ENCODE measurements around the gene RNF181. TPM values are rescaled to one million over a fixed set of nuclear protein-coding genes. Genes with fewer than 3 reads are reported as not detected.

Gene RNF181
- polyA plus RNA-seq, 2 of the 4 experiments (the other 2 are of a cell fraction): 189 to 287 TPM

DNA sequence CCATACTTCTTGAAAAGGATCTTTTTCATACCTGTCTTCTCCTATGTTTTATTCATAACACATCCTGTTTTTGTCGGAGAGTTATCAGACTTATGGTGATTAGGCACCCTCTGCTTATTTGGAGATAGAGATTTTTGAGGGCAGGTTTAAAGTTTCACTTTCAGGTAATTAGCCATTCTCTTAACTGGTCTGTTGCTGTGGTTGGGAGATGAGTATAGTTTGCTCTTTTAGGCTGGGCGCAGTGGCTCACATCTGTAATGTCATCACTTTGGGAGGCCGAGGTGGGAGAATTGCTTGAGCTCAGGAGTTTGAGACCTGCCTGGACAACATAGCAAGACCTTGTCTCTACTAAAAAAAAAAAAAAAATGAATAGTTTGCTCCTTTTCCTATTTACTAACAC, 47.2 kb downstream of the RNF181 start (continued):
- TF ChIP-seq EP300 (IDR thresholded peaks at IDR 0.05): no peak

DNA sequence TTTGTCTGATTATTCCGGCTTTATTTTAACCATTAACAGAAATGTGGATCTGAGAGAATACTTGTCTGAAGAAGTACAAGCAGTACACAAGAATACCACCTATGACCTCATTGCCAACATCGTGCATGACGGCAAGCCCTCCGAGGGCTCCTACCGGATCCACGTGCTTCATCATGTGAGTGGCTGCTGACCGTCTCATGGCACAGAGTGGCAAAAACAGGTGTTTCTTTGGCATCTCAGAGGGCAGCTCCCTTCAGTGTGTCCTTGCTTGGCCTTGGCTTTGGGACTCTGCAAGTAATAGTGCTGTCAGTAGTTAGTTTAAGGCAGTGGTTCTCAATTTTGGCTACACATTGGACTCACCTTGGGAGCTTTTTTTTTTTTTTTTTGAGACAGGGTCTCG, 49.4 kb downstream of the RNF181 start:
- CTCF ChIA-PET: interaction anchor here (1.1 to 8.8 kb wide), 3 partner anchors 8 to 72 kb away, joined by 3 to 126 read pairs (median 111); no protein-coding TSS in a partner anchor
- DNase-seq (ENCODE audit: low read depth in 1 of 2, low spot score in 1 of 2) (no peak), FAIRE-seq (no peak)

DNA sequence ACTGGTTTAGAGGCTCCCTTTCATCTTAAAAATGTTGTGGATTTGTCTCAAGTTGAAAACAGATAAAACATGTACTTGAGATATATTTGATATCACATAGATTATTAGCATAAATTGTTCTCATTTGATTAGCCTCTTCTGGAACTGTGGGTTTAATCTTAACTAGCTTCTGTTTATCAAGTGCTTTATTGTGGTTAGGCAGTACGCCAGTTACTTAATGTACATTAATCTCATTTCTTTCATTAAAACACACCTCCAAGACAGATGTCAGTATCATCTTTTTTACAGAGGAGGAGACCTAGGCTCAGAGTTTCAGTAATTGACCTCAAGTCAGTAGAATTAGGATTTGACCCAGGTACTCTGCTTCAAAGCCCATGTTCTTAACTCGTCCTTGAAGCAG, 50.6 kb downstream of the RNF181 start:
- FAIRE-seq (no peak), DNase-seq (ENCODE audit: low read depth in 1 of 2, low spot score in 1 of 2) (no peak), ATAC-seq (no peak)
- Histone ChIP-seq H3K4me2 (no peak overlapping the region), H3K27ac (no peak overlapping the region), H3K4me3 (no peak overlapping the region), H3K9me3 (no peaks in the 10 kb centered on the region), H3K4me1 (peaks cover 34% of the 10 kb centered on the region)
- CTCF ChIA-PET: interaction anchor here (0.8 to 8.8 kb wide), 6 partner anchors 9 to 181 kb away, joined by 3 to 126 read pairs (median 4); no protein-coding TSS in a partner anchor
- TF ChIP-seq ZC3H11A (IDR thresholded peaks at IDR 0.05) (no peak), PHF8 (IDR thresholded peaks at IDR 0.05; ENCODE audit: borderline replicate concordance, low read depth) (no peak), NFE2L2 (conservative IDR thresholded peaks at IDR 0.05; ENCODE audit: low read length) (no peak), ZFP36 (IDR thresholded peaks at IDR 0.05; ENCODE audit: borderline replicate concordance, partially characterized antibody) (no peak)
- TF ChIP-seq, protein P1, sequence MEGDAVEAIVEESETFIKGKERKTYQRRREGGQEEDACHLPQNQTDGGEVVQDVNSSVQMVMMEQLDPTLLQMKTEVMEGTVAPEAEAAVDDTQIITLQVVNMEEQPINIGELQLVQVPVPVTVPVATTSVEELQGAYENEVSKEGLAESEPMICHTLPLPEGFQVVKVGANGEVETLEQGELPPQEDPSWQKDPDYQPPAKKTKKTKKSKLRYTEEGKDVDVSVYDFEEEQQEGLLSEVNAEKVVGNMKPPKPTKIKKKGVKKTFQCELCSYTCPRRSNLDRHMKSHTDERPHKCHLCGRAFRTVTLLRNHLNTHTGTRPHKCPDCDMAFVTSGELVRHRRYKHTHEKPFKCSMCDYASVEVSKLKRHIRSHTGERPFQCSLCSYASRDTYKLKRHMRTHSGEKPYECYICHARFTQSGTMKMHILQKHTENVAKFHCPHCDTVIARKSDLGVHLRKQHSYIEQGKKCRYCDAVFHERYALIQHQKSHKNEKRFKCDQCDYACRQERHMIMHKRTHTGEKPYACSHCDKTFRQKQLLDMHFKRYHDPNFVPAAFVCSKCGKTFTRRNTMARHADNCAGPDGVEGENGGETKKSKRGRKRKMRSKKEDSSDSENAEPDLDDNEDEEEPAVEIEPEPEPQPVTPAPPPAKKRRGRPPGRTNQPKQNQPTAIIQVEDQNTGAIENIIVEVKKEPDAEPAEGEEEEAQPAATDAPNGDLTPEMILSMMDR (IDR thresholded peaks at IDR 0.05): no peak
- POLR2A ChIA-PET: no interaction called here
- WGBS (ENCODE audit: missing lambda C conversion rate): 85% methylated on average over 2 of the region's 2 CpGs

More for the DNA sequence above, 49.4 kb downstream of the RNF181 start:
- Histone ChIP-seq H3K9me3 (no peaks in the 10 kb centered on the region), H3K4me1 (peaks cover 22% of the 10 kb centered on the region), H3K4me2 (no peak overlapping the region), H3K27ac (no peak overlapping the region), H3K4me3 (no peak overlapping the region)
- POLR2A ChIA-PET: interaction anchor here (0.6 kb wide), 1 partner anchor 414 kb away, joined by 3 read pairs; no protein-coding TSS in a partner anchor
- TF ChIP-seq, protein P2, sequence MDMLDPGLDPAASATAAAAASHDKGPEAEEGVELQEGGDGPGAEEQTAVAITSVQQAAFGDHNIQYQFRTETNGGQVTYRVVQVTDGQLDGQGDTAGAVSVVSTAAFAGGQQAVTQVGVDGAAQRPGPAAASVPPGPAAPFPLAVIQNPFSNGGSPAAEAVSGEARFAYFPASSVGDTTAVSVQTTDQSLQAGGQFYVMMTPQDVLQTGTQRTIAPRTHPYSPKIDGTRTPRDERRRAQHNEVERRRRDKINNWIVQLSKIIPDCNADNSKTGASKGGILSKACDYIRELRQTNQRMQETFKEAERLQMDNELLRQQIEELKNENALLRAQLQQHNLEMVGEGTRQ (IDR thresholded peaks at IDR 0.05): no peak
- TF ChIP-seq, protein P3, sequence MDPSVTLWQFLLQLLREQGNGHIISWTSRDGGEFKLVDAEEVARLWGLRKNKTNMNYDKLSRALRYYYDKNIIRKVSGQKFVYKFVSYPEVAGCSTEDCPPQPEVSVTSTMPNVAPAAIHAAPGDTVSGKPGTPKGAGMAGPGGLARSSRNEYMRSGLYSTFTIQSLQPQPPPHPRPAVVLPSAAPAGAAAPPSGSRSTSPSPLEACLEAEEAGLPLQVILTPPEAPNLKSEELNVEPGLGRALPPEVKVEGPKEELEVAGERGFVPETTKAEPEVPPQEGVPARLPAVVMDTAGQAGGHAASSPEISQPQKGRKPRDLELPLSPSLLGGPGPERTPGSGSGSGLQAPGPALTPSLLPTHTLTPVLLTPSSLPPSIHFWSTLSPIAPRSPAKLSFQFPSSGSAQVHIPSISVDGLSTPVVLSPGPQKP (IDR thresholded peaks at IDR 0.05; ENCODE audit: low read depth, low read length): no peak
- TF ChIP-seq ZNF302 (CRISPR knock-in tag; IDR thresholded peaks at IDR 0.05): no peak
- no peak for TF ChIP-seq POLR2A (IDR thresholded peaks at IDR 0.05; ENCODE audit: low read length)
- TF ChIP-seq, protein P1 (IDR thresholded peaks at IDR 0.05): no peak
- TF ChIP-seq CBX2 (IDR thresholded peaks at IDR 0.05; ENCODE audit: borderline replicate concordance, low read depth): no peak
- no peak for TF ChIP-seq HDAC2 (IDR thresholded peaks at IDR 0.05)
- TF ChIP-seq EHMT2 (IDR thresholded peaks at IDR 0.05; ENCODE audit: low read depth): no peak
- no peak for TF ChIP-seq CBX8 (IDR thresholded peaks at IDR 0.05)
- no peak for TF ChIP-seq RARB (CRISPR knock-in tag; IDR thresholded peaks at IDR 0.05)
- no peak for TF ChIP-seq JUNB (IDR thresholded peaks at IDR 0.05)
- no peak for TF ChIP-seq EP300 (IDR thresholded peaks at IDR 0.05)
- TF ChIP-seq, protein P4, sequence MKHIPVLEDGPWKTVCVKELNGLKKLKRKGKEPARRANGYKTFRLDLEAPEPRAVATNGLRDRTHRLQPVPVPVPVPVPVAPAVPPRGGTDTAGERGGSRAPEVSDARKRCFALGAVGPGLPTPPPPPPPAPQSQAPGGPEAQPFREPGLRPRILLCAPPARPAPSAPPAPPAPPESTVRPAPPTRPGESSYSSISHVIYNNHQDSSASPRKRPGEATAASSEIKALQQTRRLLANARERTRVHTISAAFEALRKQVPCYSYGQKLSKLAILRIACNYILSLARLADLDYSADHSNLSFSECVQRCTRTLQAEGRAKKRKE (CRISPR knock-in tag; IDR thresholded peaks at IDR 0.05; ENCODE audit: low read depth): no peak
- ATAC-seq: no peak
- WGBS (ENCODE audit: missing lambda C conversion rate): 93% methylated on average over 8 of the region's 8 CpGs

Small RNA genes within 50 kb of the gene (small RNA-seq; reads per million reads assigned to genes)
- gene RN7SL126P: 0 reads per million in 6 experiments

Other genes starting within 250 kb of the RNF181 start
- gene RETSAT, start 241.2 kb upstream of the RNF181 start, polyA plus RNA-seq (2011; rRNA removed): 51.6 and 52.3 TPM in 2 replicates
- gene RETSAT, start 241.2 kb upstream of the RNF181 start, polyA plus RNA-seq (2017; fragmentation: RNase III; extraction: RNeasy Plus Mini Kit Qiagen cat#74134 plus additional on column Dnase treatment): 40.8 to 43.3 TPM (median 42.3 TPM) in 3 replicates
- 29.9 and 31.9 TPM in 2 replicates for gene ELMOD3, start 241.0 kb upstream of the RNF181 start, polyA plus RNA-seq (2011; rRNA removed)
- 14.6 to 17.8 TPM (median 15.3 TPM) in 3 replicates for gene ELMOD3, start 241.0 kb upstream of the RNF181 start, polyA plus RNA-seq (2017; fragmentation: RNase III; extraction: RNeasy Plus Mini Kit Qiagen cat#74134 plus additional on column Dnase treatment)
- 81.0 and 94.6 TPM in 2 replicates for gene CAPG, start 185.4 kb upstream of the RNF181 start, polyA plus RNA-seq (2011; rRNA removed)
- 53.0 to 61.3 TPM (median 57.5 TPM) in 3 replicates for gene CAPG, start 185.4 kb upstream of the RNF181 start, polyA plus RNA-seq (2017; fragmentation: RNase III; extraction: RNeasy Plus Mini Kit Qiagen cat#74134 plus additional on column Dnase treatment)
- 1.3 and 1.8 TPM in 2 replicates for gene SH2D6, start 177.0 kb upstream of the RNF181 start, polyA plus RNA-seq (2011; rRNA removed)
- gene SH2D6, start 177.0 kb upstream of the RNF181 start, polyA plus RNA-seq (2017; fragmentation: RNase III; extraction: RNeasy Plus Mini Kit Qiagen cat#74134 plus additional on column Dnase treatment): 1.4 to 1.5 TPM (median 1.4 TPM) in 3 replicates
- gene MAT2A, start 56.6 kb upstream of the RNF181 start, polyA plus RNA-seq (2011; rRNA removed): 1,024 and 1,329 TPM in 2 replicates
- gene MAT2A, start 56.6 kb upstream of the RNF181 start, polyA plus RNA-seq (2017; fragmentation: RNase III; extraction: RNeasy Plus Mini Kit Qiagen cat#74134 plus additional on column Dnase treatment): 370 to 430 TPM (median 400 TPM) in 3 replicates
- gene GGCX, start 34.3 kb upstream of the RNF181 start, polyA plus RNA-seq (2011; rRNA removed): 39.0 and 49.6 TPM in 2 replicates
- 48.7 to 58.5 TPM (median 55.1 TPM) in 3 replicates for gene GGCX, start 34.3 kb upstream of the RNF181 start, polyA plus RNA-seq (2017; fragmentation: RNase III; extraction: RNeasy Plus Mini Kit Qiagen cat#74134 plus additional on column Dnase treatment)
- gene VAMP8, start 18.2 kb upstream of the RNF181 start, polyA plus RNA-seq (2011; rRNA removed): 38.3 and 41.1 TPM in 2 replicates
- 17.7 to 22.4 TPM (median 18.5 TPM) in 3 replicates for gene VAMP8, start 18.2 kb upstream of the RNF181 start, polyA plus RNA-seq (2017; fragmentation: RNase III; extraction: RNeasy Plus Mini Kit Qiagen cat#74134 plus additional on column Dnase treatment)
- gene VAMP5, start 11.3 kb upstream of the RNF181 start, polyA plus RNA-seq (2011; rRNA removed): 0.16 and 0.67 TPM in 2 replicates
- gene VAMP5, start 11.3 kb upstream of the RNF181 start, polyA plus RNA-seq (2017; fragmentation: RNase III; extraction: RNeasy Plus Mini Kit Qiagen cat#74134 plus additional on column Dnase treatment): not detected in 3 replicates
- gene TMEM150A, start 7.0 kb downstream of the RNF181 start, polyA plus RNA-seq (2011; rRNA removed): 8.5 and 14.0 TPM in 2 replicates
- 8.0 to 10.9 TPM (median 10.6 TPM) in 3 replicates for gene TMEM150A, start 7.0 kb downstream of the RNF181 start, polyA plus RNA-seq (2017; fragmentation: RNase III; extraction: RNeasy Plus Mini Kit Qiagen cat#74134 plus additional on column Dnase treatment)
- 48.3 and 57.4 TPM in 2 replicates for gene C2orf68, start 16.3 kb downstream of the RNF181 start, polyA plus RNA-seq (2011; rRNA removed)
- 22.8 to 26.1 TPM (median 25.9 TPM) in 3 replicates for gene C2orf68, start 16.3 kb downstream of the RNF181 start, polyA plus RNA-seq (2017; fragmentation: RNase III; extraction: RNeasy Plus Mini Kit Qiagen cat#74134 plus additional on column Dnase treatment)
- gene USP39, start 20.4 kb downstream of the RNF181 start, polyA plus RNA-seq (2011; rRNA removed): 90.4 and 103 TPM in 2 replicates
- gene USP39, start 20.4 kb downstream of the RNF181 start, polyA plus RNA-seq (2017; fragmentation: RNase III; extraction: RNeasy Plus Mini Kit Qiagen cat#74134 plus additional on column Dnase treatment): 78.7 to 91.0 TPM (median 82.8 TPM) in 3 replicates
- not detected in 2 replicates for gene SFTPB, start 72.5 kb downstream of the RNF181 start, polyA plus RNA-seq (2011; rRNA removed)
- gene SFTPB, start 72.5 kb downstream of the RNF181 start, polyA plus RNA-seq (2017; fragmentation: RNase III; extraction: RNeasy Plus Mini Kit Qiagen cat#74134 plus additional on column Dnase treatment): 0.08 TPM in 1 of 3 replicates, not detected in the others
- not detected in 2 replicates for gene GNLY, start 98.6 kb downstream of the RNF181 start, polyA plus RNA-seq (2011; rRNA removed)
- not detected in 3 replicates for gene GNLY, start 98.6 kb downstream of the RNF181 start, polyA plus RNA-seq (2017; fragmentation: RNase III; extraction: RNeasy Plus Mini Kit Qiagen cat#74134 plus additional on column Dnase treatment)
- 1.8 and 2.6 TPM in 2 replicates for gene ATOH8, start 158.2 kb downstream of the RNF181 start, polyA plus RNA-seq (2011; rRNA removed)
- gene ATOH8, start 158.2 kb downstream of the RNF181 start, polyA plus RNA-seq (2017; fragmentation: RNase III; extraction: RNeasy Plus Mini Kit Qiagen cat#74134 plus additional on column Dnase treatment): 11.1 to 20.7 TPM (median 20.0 TPM) in 3 replicates